H1 (cell line): ENCODE data around the gene EML1. TPM values are rescaled to one million over a fixed set of nuclear protein-coding genes. Genes with fewer than 3 reads are reported as not detected.

Experiments used
- BRCA1 ChIP-seq: IDR thresholded peaks from 2 replicates; pipeline ENCODE4 v1.6.1; 2012; ENCODE audit warnings: low read depth, low read length, improper control_type of control experiment
- CHD1 ChIP-seq: IDR thresholded peaks from 2 replicates; pipeline ENCODE4 v1.6.1; 2012; ENCODE audit warnings: low read depth, low read length, improper control_type of control experiment
- FOSL1 ChIP-seq: IDR thresholded peaks from 2 replicates; pipeline ENCODE4 v1.6.1; 2011; ENCODE audit warnings: mild to moderate bottlenecking, low read depth, low read length, moderate library complexity; ENCODE audit not compliant: insufficient read depth
- RNF2 ChIP-seq: fragments of 200-900, 300-1000 bp; sonication (generic); IDR thresholded peaks from 2 replicates; pipeline ENCODE4 v1.7.1; 2016; ENCODE audit warnings: borderline replicate concordance, low read depth, mild to moderate bottlenecking, antibody characterized with exemption, low read length; ENCODE audit not compliant: poor library complexity, severe bottlenecking; ENCODE audit errors: missing control alignments
- SAP30 ChIP-seq: fragments of 300-600 bp; sonication (generic); IDR thresholded peaks from 2 replicates; pipeline ENCODE4 v1.7.1; 2012; ENCODE audit warnings: low read length, moderate library complexity, mild to moderate bottlenecking, inconsistent platforms; ENCODE audit not compliant: insufficient read depth, insufficient replicate concordance
- YY1 ChIP-seq: IDR thresholded peaks from 2 replicates; pipeline ENCODE4 v1.6.1; 2011; ENCODE audit warnings: low read depth, mild to moderate bottlenecking, low read length
- polyA plus RNA-seq, 7 experiments: library from polyadenylated mRNA; depleted of rRNA in 3 of 7; stranded (reverse) in 5 of 7; unstranded in 2 of 7; fragments of >200 nt in 5 of 7; fragments of 200-250 nt in 2 of 7; gene quantifications; 1 replicate in 5 of 7; 2 replicates in 1 of 7; 4 replicates in 1 of 7; pipeline versions ENCODE4 v1.2.1 to v1.2.3, GENCODE V29; 2011 to 2013; ENCODE audit warnings: missing spikeins in 2 of 7, mixed read lengths in 2 of 7
- total RNA-seq: library from RNA; stranded (reverse); fragmentation: NEBNext Ultra II Directional; extraction: Animal tissue kit (Norgen Biotek cat#: 25700); gene quantifications from 2 replicates; pipeline ENCODE4 v1.2.1, GENCODE V29; 2021
- TF ChIP-seq, protein P1 (sequence below): fragments of 300-600 bp; sonication (generic); IDR thresholded peaks from 2 replicates; pipeline ENCODE4 v1.7.1; 2012; ENCODE audit warnings: low read length, moderate library complexity, mild to moderate bottlenecking, inconsistent platforms; ENCODE audit not compliant: insufficient replicate concordance
- TF ChIP-seq, protein P2 (sequence below): IDR thresholded peaks from 2 replicates; pipeline ENCODE4 v1.6.1; 2012; ENCODE audit warnings: inconsistent platforms

EML1 gene
- total and polyA plus RNA-seq, 2 of the 8 experiments (the other 6 are each of a cell fraction or from before 2014, with no cell fraction given), result 11.1 to 24.7 TPM

- TF ChIP-seq, protein P1, sequence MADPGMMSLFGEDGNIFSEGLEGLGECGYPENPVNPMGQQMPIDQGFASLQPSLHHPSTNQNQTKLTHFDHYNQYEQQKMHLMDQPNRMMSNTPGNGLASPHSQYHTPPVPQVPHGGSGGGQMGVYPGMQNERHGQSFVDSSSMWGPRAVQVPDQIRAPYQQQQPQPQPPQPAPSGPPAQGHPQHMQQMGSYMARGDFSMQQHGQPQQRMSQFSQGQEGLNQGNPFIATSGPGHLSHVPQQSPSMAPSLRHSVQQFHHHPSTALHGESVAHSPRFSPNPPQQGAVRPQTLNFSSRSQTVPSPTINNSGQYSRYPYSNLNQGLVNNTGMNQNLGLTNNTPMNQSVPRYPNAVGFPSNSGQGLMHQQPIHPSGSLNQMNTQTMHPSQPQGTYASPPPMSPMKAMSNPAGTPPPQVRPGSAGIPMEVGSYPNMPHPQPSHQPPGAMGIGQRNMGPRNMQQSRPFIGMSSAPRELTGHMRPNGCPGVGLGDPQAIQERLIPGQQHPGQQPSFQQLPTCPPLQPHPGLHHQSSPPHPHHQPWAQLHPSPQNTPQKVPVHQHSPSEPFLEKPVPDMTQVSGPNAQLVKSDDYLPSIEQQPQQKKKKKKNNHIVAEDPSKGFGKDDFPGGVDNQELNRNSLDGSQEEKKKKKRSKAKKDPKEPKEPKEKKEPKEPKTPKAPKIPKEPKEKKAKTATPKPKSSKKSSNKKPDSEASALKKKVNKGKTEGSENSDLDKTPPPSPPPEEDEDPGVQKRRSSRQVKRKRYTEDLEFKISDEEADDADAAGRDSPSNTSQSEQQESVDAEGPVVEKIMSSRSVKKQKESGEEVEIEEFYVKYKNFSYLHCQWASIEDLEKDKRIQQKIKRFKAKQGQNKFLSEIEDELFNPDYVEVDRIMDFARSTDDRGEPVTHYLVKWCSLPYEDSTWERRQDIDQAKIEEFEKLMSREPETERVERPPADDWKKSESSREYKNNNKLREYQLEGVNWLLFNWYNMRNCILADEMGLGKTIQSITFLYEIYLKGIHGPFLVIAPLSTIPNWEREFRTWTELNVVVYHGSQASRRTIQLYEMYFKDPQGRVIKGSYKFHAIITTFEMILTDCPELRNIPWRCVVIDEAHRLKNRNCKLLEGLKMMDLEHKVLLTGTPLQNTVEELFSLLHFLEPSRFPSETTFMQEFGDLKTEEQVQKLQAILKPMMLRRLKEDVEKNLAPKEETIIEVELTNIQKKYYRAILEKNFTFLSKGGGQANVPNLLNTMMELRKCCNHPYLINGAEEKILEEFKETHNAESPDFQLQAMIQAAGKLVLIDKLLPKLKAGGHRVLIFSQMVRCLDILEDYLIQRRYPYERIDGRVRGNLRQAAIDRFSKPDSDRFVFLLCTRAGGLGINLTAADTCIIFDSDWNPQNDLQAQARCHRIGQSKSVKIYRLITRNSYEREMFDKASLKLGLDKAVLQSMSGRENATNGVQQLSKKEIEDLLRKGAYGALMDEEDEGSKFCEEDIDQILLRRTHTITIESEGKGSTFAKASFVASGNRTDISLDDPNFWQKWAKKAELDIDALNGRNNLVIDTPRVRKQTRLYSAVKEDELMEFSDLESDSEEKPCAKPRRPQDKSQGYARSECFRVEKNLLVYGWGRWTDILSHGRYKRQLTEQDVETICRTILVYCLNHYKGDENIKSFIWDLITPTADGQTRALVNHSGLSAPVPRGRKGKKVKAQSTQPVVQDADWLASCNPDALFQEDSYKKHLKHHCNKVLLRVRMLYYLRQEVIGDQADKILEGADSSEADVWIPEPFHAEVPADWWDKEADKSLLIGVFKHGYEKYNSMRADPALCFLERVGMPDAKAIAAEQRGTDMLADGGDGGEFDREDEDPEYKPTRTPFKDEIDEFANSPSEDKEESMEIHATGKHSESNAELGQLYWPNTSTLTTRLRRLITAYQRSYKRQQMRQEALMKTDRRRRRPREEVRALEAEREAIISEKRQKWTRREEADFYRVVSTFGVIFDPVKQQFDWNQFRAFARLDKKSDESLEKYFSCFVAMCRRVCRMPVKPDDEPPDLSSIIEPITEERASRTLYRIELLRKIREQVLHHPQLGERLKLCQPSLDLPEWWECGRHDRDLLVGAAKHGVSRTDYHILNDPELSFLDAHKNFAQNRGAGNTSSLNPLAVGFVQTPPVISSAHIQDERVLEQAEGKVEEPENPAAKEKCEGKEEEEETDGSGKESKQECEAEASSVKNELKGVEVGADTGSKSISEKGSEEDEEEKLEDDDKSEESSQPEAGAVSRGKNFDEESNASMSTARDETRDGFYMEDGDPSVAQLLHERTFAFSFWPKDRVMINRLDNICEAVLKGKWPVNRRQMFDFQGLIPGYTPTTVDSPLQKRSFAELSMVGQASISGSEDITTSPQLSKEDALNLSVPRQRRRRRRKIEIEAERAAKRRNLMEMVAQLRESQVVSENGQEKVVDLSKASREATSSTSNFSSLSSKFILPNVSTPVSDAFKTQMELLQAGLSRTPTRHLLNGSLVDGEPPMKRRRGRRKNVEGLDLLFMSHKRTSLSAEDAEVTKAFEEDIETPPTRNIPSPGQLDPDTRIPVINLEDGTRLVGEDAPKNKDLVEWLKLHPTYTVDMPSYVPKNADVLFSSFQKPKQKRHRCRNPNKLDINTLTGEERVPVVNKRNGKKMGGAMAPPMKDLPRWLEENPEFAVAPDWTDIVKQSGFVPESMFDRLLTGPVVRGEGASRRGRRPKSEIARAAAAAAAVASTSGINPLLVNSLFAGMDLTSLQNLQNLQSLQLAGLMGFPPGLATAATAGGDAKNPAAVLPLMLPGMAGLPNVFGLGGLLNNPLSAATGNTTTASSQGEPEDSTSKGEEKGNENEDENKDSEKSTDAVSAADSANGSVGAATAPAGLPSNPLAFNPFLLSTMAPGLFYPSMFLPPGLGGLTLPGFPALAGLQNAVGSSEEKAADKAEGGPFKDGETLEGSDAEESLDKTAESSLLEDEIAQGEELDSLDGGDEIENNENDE, result no peak
- TF ChIP-seq BRCA1, result no peak
- no peak for TF ChIP-seq SAP30
- TF ChIP-seq, protein P2, sequence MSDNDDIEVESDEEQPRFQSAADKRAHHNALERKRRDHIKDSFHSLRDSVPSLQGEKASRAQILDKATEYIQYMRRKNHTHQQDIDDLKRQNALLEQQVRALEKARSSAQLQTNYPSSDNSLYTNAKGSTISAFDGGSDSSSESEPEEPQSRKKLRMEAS, result no peak
- TF ChIP-seq CHD1, result no peak
- TF ChIP-seq YY1, result no peak
- TF ChIP-seq RNF2, result no peak
- no peak for TF ChIP-seq FOSL1
Observed at GRCh38 chr14:99806836-99807235, 13.6 kb downstream of the EML1 start (continued).
